ENCODE results near the gene PGLYRP3. TPM values are rescaled to one million over a fixed set of nuclear protein-coding genes. Genes with fewer than 3 reads are reported as not detected.

Gene PGLYRP3
- total RNA-seq, 1 donor from 2014 or later: not detected

DNA sequence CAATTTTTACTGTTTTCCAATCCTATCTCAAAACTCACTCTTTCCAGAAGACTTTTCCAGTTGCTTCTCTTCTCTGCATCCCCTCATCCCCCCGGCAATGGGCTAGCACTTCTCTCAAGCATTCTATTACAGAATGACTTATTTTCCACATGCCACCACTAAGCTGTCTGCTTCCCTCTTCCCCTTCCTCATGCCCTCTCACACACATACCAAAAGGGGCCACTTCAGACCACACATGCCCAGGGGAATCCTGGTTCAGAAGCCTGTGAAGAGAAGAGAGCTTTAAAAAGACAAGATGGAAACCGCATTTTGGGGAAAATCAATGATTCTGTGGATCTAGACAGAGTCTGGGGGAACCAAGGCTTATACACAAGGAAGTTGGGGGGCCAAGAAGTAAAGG is 61.7 kb downstream of the PGLYRP3 start:
- DNase-seq (no peak), ATAC-seq (ENCODE audit: low read depth) (no peak)
- H3K9me3 Mint-ChIP-seq: no peaks in the 10 kb centered on the region
- ChIA-PET CTCF (no interaction called here), POLR2A (interaction anchor here (0.6 kb wide), 1 partner anchor 421 kb away, joined by 3 read pairs; no protein-coding TSS in a partner anchor)
- H3K27ac Mint-ChIP-seq: no peak overlapping the region
- TF ChIP-seq, protein P1, sequence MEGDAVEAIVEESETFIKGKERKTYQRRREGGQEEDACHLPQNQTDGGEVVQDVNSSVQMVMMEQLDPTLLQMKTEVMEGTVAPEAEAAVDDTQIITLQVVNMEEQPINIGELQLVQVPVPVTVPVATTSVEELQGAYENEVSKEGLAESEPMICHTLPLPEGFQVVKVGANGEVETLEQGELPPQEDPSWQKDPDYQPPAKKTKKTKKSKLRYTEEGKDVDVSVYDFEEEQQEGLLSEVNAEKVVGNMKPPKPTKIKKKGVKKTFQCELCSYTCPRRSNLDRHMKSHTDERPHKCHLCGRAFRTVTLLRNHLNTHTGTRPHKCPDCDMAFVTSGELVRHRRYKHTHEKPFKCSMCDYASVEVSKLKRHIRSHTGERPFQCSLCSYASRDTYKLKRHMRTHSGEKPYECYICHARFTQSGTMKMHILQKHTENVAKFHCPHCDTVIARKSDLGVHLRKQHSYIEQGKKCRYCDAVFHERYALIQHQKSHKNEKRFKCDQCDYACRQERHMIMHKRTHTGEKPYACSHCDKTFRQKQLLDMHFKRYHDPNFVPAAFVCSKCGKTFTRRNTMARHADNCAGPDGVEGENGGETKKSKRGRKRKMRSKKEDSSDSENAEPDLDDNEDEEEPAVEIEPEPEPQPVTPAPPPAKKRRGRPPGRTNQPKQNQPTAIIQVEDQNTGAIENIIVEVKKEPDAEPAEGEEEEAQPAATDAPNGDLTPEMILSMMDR (IDR thresholded peaks at IDR 0.05): no peak
- no peak overlapping the region for H3K4me3 Mint-ChIP-seq
- H3K36me3 Mint-ChIP-seq (ENCODE audit: low read depth): no peaks in the 10 kb centered on the region
- peaks cover 28% of the 10 kb centered on the region for H3K27me3 Mint-ChIP-seq
- intact Hi-C loops (cut with micrococcal nuclease): no loop called here
- no peaks in the 10 kb centered on the region for H3K4me1 Mint-ChIP-seq

DNA sequence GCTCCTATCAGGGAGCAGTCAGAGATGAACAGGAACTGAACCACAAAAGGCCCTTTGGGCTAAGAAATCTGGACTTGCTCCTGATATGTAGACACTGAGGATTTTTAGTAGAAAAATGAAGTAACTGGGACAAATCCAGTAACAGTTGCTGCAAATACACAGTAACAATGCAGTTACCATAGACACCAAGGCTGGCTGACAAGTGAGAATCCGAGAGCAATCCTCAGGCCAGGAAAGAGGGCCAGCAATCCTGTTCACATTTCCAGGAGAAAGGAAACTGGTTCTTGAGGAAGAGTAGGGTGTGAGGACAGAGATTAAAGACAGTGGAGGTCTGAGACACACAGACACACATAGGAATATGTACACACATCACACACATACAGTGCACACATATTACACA is 62.6 kb downstream of the PGLYRP3 start:
- H3K4me1 Mint-ChIP-seq: no peaks in the 10 kb centered on the region
- H3K27me3 Mint-ChIP-seq: peaks cover 29% of the 10 kb centered on the region
- no peaks in the 10 kb centered on the region for H3K9me3 Mint-ChIP-seq
- ATAC-seq (ENCODE audit: low read depth) (no peak), DNase-seq (no peak)
- TF ChIP-seq, protein P1 (IDR thresholded peaks at IDR 0.05): no peak
- CTCF ChIA-PET: no interaction called here
- no peaks in the 10 kb centered on the region for H3K36me3 Mint-ChIP-seq (ENCODE audit: low read depth)
- POLR2A ChIA-PET: no interaction called here
- intact Hi-C loops (cut with micrococcal nuclease): no loop called here
- no peak overlapping the region for H3K4me3 Mint-ChIP-seq
- no peak overlapping the region for H3K27ac Mint-ChIP-seq

DNA sequence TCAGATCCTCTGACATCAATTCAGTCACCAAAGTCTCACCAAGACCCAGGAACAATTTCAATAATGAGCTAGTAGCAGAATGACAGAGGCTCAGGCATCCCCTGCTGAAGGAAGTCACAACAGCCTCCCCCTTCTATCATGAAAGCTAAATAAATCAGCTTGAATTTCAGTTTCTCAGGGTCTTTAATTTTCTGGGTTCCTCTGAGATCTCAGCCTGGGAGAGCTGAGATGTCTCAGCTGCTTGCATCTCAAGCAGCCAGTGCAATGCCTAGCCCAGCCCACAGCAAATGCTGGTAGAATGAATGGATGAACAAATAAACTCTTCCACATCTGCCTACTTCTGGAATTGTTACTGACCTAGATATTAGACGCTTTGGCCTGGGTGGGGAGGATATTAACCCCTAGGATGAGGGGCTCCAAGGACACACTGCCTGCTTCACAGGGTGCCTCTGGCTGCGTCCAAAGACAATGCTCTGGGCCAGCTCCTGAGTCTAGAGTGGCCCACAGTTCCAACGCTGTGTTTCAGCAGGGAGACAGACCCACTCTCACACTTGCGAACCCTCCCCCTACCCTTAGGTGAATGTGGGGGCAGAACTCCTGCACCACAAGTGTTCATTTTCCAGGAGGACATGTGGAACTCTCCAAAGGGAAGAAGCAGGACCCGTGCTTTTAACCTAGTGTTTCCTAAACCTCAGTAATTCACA is 64.4 kb downstream of the PGLYRP3 start:
- H3K36me3 Mint-ChIP-seq (ENCODE audit: low read depth): no peaks in the 10 kb centered on the region
- H3K4me1 Mint-ChIP-seq: no peaks in the 10 kb centered on the region
- no peak for DNase-seq
- TF ChIP-seq, protein P1 (IDR thresholded peaks at IDR 0.05): no peak
- ATAC-seq (ENCODE audit: low read depth): no peak
- intact Hi-C loops (cut with micrococcal nuclease): no loop called here
- POLR2A ChIA-PET: interaction anchor here (1.3 kb wide), 1 partner anchor 14 kb away, joined by 3 read pairs; no protein-coding TSS in a partner anchor
- no peak overlapping the region for H3K4me3 Mint-ChIP-seq
- H3K27me3 Mint-ChIP-seq: peaks cover 26% of the 10 kb centered on the region
- CTCF ChIA-PET: no interaction called here
- H3K27ac Mint-ChIP-seq: no peak overlapping the region
- no peaks in the 10 kb centered on the region for H3K9me3 Mint-ChIP-seq

Other genes with a start within 250 kb of the PGLYRP3 start
- gene SPRR2B, start 241.3 kb downstream of the PGLYRP3 start, total RNA-seq: not detected in 2 replicates
- gene SPRR2E, start 218.4 kb downstream of the PGLYRP3 start, total RNA-seq: not detected in 2 replicates
- not detected in 2 replicates for gene SPRR2F, start 199.4 kb downstream of the PGLYRP3 start, total RNA-seq
- gene SPRR2G, start 162.1 kb downstream of the PGLYRP3 start, total RNA-seq: not detected in 2 replicates
- gene LELP1, start 109.5 kb downstream of the PGLYRP3 start, total RNA-seq: not detected in 2 replicates
- gene PRR9, start 95.4 kb downstream of the PGLYRP3 start, total RNA-seq: not detected in 2 replicates
- gene LORICRIN, start 53.3 kb downstream of the PGLYRP3 start, total RNA-seq: 0.59 and 0.80 TPM in 2 replicates
- not detected in 2 replicates for gene PGLYRP4, start 35.9 kb upstream of the PGLYRP3 start, total RNA-seq
- gene S100A9, start 44.9 kb upstream of the PGLYRP3 start, total RNA-seq: 2.6 and 4.0 TPM in 2 replicates
- gene S100A12, start 62.7 kb upstream of the PGLYRP3 start, total RNA-seq: 0.61 TPM in 1 of 2 replicates, not detected in the other
- 0.93 TPM in 1 of 2 replicates, not detected in the other for gene S100A8, start 78.1 kb upstream of the PGLYRP3 start, total RNA-seq
- not detected in 2 replicates for gene S100A7A, start 103.6 kb upstream of the PGLYRP3 start, total RNA-seq
- not detected in 2 replicates for gene S100A7, start 147.7 kb upstream of the PGLYRP3 start, total RNA-seq
- 166 and 186 TPM in 2 replicates for gene S100A6, start 223.0 kb upstream of the PGLYRP3 start, total RNA-seq
- gene S100A5, start 228.0 kb upstream of the PGLYRP3 start, total RNA-seq: 0.51 TPM in 1 of 2 replicates, not detected in the other
- 315 and 398 TPM in 2 replicates for gene S100A4, start 232.9 kb upstream of the PGLYRP3 start, total RNA-seq
- not detected in 2 replicates for gene S100A3, start 236.3 kb upstream of the PGLYRP3 start, total RNA-seq